ENCODE measurements around the gene FBXL7.

FBXL7 gene

GRCh38 chr5:15510092-15510491, 10.1 kb downstream of the FBXL7 start:
- DNase-seq (ENCODE audit: low read depth) = no peak
- TF ChIP-seq CTCF (IDR thresholded peaks at IDR 0.05; ENCODE audit: insufficient read depth, low read depth, low read length, missing control alignments) = no peak
- H3K4me3 ChIP-seq (ENCODE audit: low read depth, low read length) = no peak overlapping the region

- no peak overlapping the region for H3K4me3 ChIP-seq (ENCODE audit: low read depth, low read length)
- no peak for TF ChIP-seq CTCF (IDR thresholded peaks at IDR 0.05; ENCODE audit: insufficient read depth, low read depth, low read length, missing control alignments)
- DNase-seq (ENCODE audit: low read depth) = no peak
Observed at GRCh38 chr5:15510831-15511230, 10.9 kb downstream of the FBXL7 start.

- TF ChIP-seq CTCF (IDR thresholded peaks at IDR 0.05; ENCODE audit: insufficient read depth, low read depth, low read length, missing control alignments) = no peak
- no peak overlapping the region for H3K4me3 ChIP-seq (ENCODE audit: low read depth, low read length)
- no peak for DNase-seq (ENCODE audit: low read depth)
Observed at GRCh38 chr5:15513431-15513830, 13.5 kb downstream of the FBXL7 start.

- no peak for TF ChIP-seq CTCF (IDR thresholded peaks at IDR 0.05; ENCODE audit: insufficient read depth, low read depth, low read length, missing control alignments)
- no peak for DNase-seq (ENCODE audit: low read depth)
- no peak overlapping the region for H3K4me3 ChIP-seq (ENCODE audit: low read depth, low read length)
Observed at GRCh38 chr5:15513911-15514310, 13.9 kb downstream of the FBXL7 start.

- no peak for TF ChIP-seq CTCF (IDR thresholded peaks at IDR 0.05; ENCODE audit: insufficient read depth, low read depth, low read length, missing control alignments)
- H3K4me3 ChIP-seq (ENCODE audit: low read depth, low read length) = no peak overlapping the region
- DNase-seq (ENCODE audit: low read depth) = no peak
Observed at GRCh38 chr5:15515229-15515628, 15.2 kb downstream of the FBXL7 start.

GRCh38 chr5:15516486-15516885, 16.5 kb downstream of the FBXL7 start:
- no peak overlapping the region for H3K4me3 ChIP-seq (ENCODE audit: low read depth, low read length)
- no peak for TF ChIP-seq CTCF (IDR thresholded peaks at IDR 0.05; ENCODE audit: insufficient read depth, low read depth, low read length, missing control alignments)
- DNase-seq (ENCODE audit: low read depth) = no peak

GRCh38 chr5:15518786-15519185, 18.8 kb downstream of the FBXL7 start:
- no peak for TF ChIP-seq CTCF (IDR thresholded peaks at IDR 0.05; ENCODE audit: insufficient read depth, low read depth, low read length, missing control alignments)
- H3K4me3 ChIP-seq (ENCODE audit: low read depth, low read length) = no peak overlapping the region
- no peak for DNase-seq (ENCODE audit: low read depth)

Data from GM12865 (cell line).